Measurements from ENCODE around the gene ECI1.

Gene ECI1

GRCh38 chr16:2251296-2252111 is at the start of gene ECI1:
Gene ECI1, minus strand, starts transcription at chr16:2251587. Its CDS starts 21 bp downstream, at chr16:2251566.
- DNase-seq (ENCODE audit: low read depth in 1 of 2, low spot score in 1 of 2) = peak; percentile 95 to 98
- in situ Hi-C loops (cut with HindIII; ENCODE audit: low pct_unique_long_range_greater_than_20kb, low sequenced_read_pairs) = no loop called here
- no peak for TF ChIP-seq JUND (IDR thresholded peaks at IDR 0.05; ENCODE audit: low read depth)

GRCh38 chr16:2299915-2300192 is 48.5 kb upstream of the ECI1 start:
- no peak for DNase-seq (ENCODE audit: low read depth in 1 of 2, low spot score in 1 of 2)
- in situ Hi-C loops (cut with HindIII; ENCODE audit: low pct_unique_long_range_greater_than_20kb, low sequenced_read_pairs) = no loop called here
- TF ChIP-seq JUND (IDR thresholded peaks at IDR 0.05; ENCODE audit: low read depth) = no peak

- no peak for DNase-seq (ENCODE audit: low read depth in 1 of 2, low spot score in 1 of 2)
- in situ Hi-C loops (cut with HindIII; ENCODE audit: low pct_unique_long_range_greater_than_20kb, low sequenced_read_pairs) = no loop called here
- TF ChIP-seq JUND (IDR thresholded peaks at IDR 0.05; ENCODE audit: low read depth) = no peak
These were observed 47.9 kb upstream of the ECI1 start for GRCh38 chr16:2299121-2299914.

GRCh38 chr16:2298621-2299020 is 47.2 kb upstream of the ECI1 start:
- DNase-seq (ENCODE audit: low read depth in 1 of 2, low spot score in 1 of 2) = no peak
- no peak for TF ChIP-seq JUND (IDR thresholded peaks at IDR 0.05; ENCODE audit: low read depth)
- in situ Hi-C loops (cut with HindIII; ENCODE audit: low pct_unique_long_range_greater_than_20kb, low sequenced_read_pairs) = no loop called here

GRCh38 chr16:2297506-2297860 is 46.1 kb upstream of the ECI1 start:
- TF ChIP-seq JUND (IDR thresholded peaks at IDR 0.05; ENCODE audit: low read depth) = no peak
- in situ Hi-C loops (cut with HindIII; ENCODE audit: low pct_unique_long_range_greater_than_20kb, low sequenced_read_pairs) = no loop called here
- no peak for DNase-seq (ENCODE audit: low read depth in 1 of 2, low spot score in 1 of 2)

- peak in 1 of 2 experiments; percentile 53 for DNase-seq (ENCODE audit: low read depth in 1 of 2, low spot score in 1 of 2)
- in situ Hi-C loops (cut with HindIII; ENCODE audit: low pct_unique_long_range_greater_than_20kb, low sequenced_read_pairs) = no loop called here
- no peak for TF ChIP-seq JUND (IDR thresholded peaks at IDR 0.05; ENCODE audit: low read depth)
These were observed 45.5 kb upstream of the ECI1 start for GRCh38 chr16:2296661-2297505.

GRCh38 chr16:2295056-2295798 is 43.8 kb upstream of the ECI1 start:
- TF ChIP-seq JUND (IDR thresholded peaks at IDR 0.05; ENCODE audit: low read depth) = no peak
- no peak for DNase-seq (ENCODE audit: low read depth in 1 of 2, low spot score in 1 of 2)
- in situ Hi-C loops (cut with HindIII; ENCODE audit: low pct_unique_long_range_greater_than_20kb, low sequenced_read_pairs) = no loop called here

- TF ChIP-seq JUND (IDR thresholded peaks at IDR 0.05; ENCODE audit: low read depth) = no peak
- in situ Hi-C loops (cut with HindIII; ENCODE audit: low pct_unique_long_range_greater_than_20kb, low sequenced_read_pairs) = no loop called here
- DNase-seq (ENCODE audit: low read depth in 1 of 2, low spot score in 1 of 2) = no peak
These were observed 40.8 kb upstream of the ECI1 start for GRCh38 chr16:2292221-2292620.

- no peak for DNase-seq (ENCODE audit: low read depth in 1 of 2, low spot score in 1 of 2)
- no peak for TF ChIP-seq JUND (IDR thresholded peaks at IDR 0.05; ENCODE audit: low read depth)
- in situ Hi-C loops (cut with HindIII; ENCODE audit: low pct_unique_long_range_greater_than_20kb, low sequenced_read_pairs) = no loop called here
These were observed 37.9 kb upstream of the ECI1 start for GRCh38 chr16:2289282-2289681.

- TF ChIP-seq JUND (IDR thresholded peaks at IDR 0.05; ENCODE audit: low read depth) = no peak
- no peak for DNase-seq (ENCODE audit: low read depth in 1 of 2, low spot score in 1 of 2)
- in situ Hi-C loops (cut with HindIII; ENCODE audit: low pct_unique_long_range_greater_than_20kb, low sequenced_read_pairs) = no loop called here
These were observed 37.3 kb upstream of the ECI1 start for GRCh38 chr16:2288726-2289125.

GRCh38 chr16:2287916-2288547 is 36.6 kb upstream of the ECI1 start:
- no peak for DNase-seq (ENCODE audit: low read depth in 1 of 2, low spot score in 1 of 2)
- in situ Hi-C loops (cut with HindIII; ENCODE audit: low pct_unique_long_range_greater_than_20kb, low sequenced_read_pairs) = no loop called here
- no peak for TF ChIP-seq JUND (IDR thresholded peaks at IDR 0.05; ENCODE audit: low read depth)

GRCh38 chr16:2286550-2286949 is 35.2 kb upstream of the ECI1 start:
- TF ChIP-seq JUND (IDR thresholded peaks at IDR 0.05; ENCODE audit: low read depth) = no peak
- no peak for DNase-seq (ENCODE audit: low read depth in 1 of 2, low spot score in 1 of 2)
- in situ Hi-C loops (cut with HindIII; ENCODE audit: low pct_unique_long_range_greater_than_20kb, low sequenced_read_pairs) = no loop called here
